HG02943 (cell line): ENCODE data around the gene RPL41.
A peak's percentile ranks its signal among the peaks of the same experiment; 100 is the strongest.
"Not testable (repeated sequence)": the region's sequence is repeated elsewhere in the genome, so short reads cannot be mapped to it uniquely, and the experiment has no call there.

Experiments
- ATAC-seq: cut with Tn5 transposase; IDR thresholded peaks from one replicate; pipeline ENCODE4 v1.9.1; 2021; ENCODE audit warnings: mild to moderate bottlenecking, low read depth, moderate library complexity; ENCODE audit not compliant: unreplicated experiment

The RPL41 gene

DNA sequence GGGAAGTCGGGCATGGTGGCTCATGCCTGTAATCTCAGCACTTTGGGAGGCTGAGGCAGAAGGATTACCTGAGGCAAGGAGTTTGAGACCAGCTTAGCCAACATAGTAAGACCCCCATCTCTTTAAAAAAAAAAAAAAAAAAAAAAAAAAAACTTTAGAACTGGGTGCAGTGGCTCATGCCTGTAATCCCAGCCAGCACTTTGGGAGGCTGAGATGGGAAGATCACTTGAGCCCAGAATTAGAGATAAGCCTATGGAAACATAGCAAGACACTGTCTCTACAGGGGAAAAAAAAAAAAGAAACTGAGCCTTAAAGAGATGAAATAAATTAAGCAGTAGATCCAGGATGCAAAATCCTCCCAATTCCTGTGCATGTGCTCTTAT lies 13.8 kb upstream of the RPL41 start:
- ATAC-seq: no peak

DNA sequence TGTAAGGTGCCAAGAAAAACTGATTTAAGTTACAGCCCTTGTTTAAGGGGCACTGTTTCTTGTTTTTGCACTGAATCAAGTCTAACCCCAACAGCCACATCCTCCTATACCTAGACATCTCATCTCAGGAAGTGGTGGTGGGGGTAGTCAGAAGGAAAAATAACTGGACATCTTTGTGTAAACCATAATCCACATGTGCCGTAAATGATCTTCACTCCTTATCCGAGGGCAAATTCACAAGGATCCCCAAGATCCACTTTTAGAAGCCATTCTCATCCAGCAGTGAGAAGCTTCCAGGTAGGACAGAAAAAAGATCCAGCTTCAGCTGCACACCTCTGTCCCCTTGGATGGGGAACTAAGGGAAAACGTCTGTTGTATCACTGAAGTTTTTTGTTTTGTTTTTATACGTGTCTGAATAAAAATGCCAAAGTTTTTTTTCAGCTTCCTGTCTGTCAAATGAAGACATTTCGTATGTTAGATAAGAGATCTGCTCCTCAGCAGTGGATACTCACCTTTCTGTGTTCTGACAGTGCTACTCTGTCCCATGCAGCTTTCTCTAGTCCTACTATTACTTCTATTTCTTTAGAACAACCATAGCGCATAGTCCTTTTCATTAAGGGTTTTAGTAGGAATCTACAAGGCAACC lies 13.2 kb upstream of the RPL41 start:
- ATAC-seq: no peak

DNA sequence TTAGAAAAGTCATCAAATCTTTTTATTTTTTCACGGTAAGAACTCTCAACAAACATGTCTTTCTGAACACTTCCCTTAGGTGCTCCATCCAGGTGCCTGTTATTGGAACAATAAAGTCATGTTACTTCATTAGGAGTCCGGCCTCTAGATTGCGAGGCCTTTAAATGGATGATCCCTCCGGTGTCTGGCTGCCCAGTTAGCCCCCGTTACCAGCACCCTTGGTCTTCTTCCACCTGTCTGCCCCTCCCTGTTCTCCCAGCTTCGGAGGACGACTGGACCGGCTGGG lies 12.7 kb upstream of the RPL41 start:
- no peak for ATAC-seq

- ATAC-seq: peak; percentile 88
These were observed 12.2 kb upstream of the RPL41 start, which contains the start of gene PA2G4 for GRCh38 chr12:56104109-56104814. Gene PA2G4, plus strand, starts transcription at chr12:56104559. Its CDS starts 179 bp downstream, at chr12:56104738.

DNA sequence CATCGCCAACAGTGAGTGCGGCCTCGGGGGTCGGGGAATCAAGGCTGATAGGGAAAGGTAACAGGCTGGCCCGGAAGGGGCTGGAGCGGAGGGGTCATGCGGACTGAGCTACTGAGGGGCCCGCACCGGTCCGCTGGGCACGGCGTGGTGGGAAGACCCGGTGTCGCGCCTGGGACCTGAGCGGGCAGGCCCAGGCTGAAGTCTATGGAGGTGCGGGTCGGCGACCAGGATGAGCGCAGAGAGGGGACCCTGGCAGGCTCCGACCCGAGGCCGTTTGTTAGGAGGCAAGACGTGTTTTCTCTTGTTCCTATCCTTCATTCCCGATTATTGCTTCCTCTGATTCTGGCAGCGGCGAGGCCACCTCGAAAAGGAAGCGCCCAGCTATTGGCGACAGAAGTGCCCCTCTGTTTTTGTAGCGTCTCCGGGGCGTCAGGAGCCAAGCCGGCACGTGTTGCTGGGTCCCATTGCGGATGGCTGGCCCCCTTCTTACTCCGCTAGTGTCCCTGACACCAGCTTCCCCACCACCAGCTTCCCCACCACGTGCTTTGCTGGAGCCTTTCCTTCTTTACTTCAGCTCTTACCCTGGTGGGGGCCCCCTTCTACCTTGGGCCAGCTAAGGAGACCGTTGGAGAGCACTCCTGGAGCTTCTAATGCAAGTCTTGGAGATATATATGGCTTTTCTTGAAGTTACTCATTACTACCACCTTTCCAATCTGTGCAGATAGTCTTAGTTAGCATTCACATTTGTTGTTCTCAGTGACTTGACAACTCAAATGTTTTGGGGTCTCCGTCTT lies 11.4 kb upstream of the RPL41 start:
- peak; percentile 10 for ATAC-seq

DNA sequence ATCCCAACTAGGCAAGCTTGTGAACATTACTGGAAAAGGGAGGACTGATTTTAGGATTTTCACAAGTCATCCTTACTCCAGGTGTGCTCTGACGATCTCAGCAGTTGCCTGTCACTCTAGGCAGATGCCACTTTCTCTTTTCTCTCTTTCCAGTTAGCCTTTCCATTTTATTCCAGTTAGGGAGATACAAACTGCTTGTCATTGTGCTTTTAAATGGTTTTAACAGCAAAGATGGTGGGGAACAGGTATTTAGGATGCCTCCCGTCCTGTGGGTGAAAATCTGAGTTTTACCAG lies 10.9 kb upstream of the RPL41 start:
- no peak for ATAC-seq

- ATAC-seq: no peak
These were observed 9.2 kb upstream of the RPL41 start for GRCh38 chr12:56107242-56107641.

- ATAC-seq: no peak
These were observed 5.9 kb upstream of the RPL41 start for GRCh38 chr12:56110571-56110970.

- no peak for ATAC-seq
These were observed 2.3 kb upstream of the RPL41 start for GRCh38 chr12:56114084-56114483.

- ATAC-seq: no peak
These were observed 1.1 kb upstream of the RPL41 start for GRCh38 chr12:56115329-56115728.

DNA sequence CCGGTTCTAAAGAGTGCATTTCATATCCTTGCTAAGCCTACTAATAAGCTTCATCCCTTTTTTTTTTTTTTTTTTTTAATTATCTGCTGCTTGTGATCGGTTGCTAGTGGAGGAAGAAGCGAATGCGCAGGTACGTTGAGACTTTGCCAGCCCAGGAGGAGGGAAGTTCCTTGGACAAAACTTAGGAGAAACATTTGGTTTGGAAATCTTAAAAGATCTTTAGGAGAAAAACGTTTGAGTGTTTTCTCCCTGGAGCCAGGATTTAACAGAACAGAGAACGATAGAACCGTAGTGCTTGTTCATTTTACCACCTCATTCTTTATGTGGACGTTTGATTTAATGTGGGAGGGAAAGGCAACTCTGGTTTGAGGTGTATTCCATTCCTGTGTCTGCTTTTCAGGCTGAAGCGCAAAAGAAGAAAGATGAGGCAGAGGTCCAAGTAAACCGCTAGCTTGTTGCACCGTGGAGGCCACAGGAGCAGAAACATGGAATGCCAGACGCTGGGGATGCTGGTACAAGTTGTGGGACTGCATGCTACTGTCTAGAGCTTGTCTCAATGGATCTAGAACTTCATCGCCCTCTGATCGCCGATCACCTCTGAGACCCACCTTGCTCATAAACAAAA lies 761 bp downstream of the RPL41 start:
- ATAC-seq: not testable (repeated sequence)

GRCh38 chr12:56117778-56118687 lies 1.6 kb downstream of the RPL41 start, which contains the start of gene ZC3H10:
Gene ZC3H10, plus strand, starts transcription at chr12:56118266. Its CDS starts 2,297 bp downstream, at chr12:56120563.
- ATAC-seq: peak; percentile 79

- ATAC-seq: peak; percentile 3
These were observed 2.4 kb downstream of the RPL41 start for GRCh38 chr12:56118688-56119357.

- no peak for ATAC-seq
These were observed 2.9 kb downstream of the RPL41 start for GRCh38 chr12:56119361-56119796.

- ATAC-seq: no peak
These were observed 3.9 kb downstream of the RPL41 start for GRCh38 chr12:56120158-56120846.

DNA sequence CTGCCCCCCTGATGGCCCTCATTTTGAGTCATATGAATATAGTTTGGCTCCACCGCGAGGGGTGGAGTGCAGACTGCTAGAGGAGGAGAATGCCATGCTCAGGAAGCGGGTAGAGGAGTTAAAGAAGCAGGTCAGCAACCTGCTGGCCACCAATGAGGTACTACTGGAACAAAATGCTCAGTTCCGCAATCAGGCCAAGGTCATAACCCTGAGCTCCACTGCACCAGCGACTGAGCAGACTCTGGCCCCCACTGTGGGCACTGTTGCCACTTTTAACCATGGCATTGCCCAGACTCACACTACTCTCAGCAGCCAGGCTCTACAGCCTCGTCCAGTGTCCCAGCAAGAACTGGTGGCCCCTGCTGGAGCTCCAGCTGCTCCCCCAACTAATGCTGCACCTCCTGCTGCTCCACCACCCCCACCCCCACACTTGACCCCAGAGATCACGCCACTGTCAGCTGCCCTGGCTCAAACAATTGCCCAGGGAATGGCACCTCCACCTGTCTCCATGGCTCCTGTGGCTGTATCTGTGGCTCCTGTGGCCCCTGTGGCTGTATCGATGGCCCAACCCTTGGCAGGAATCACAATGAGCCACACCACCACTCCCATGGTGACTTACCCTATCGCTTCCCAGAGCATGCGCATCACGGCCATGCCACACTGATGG lies 4.9 kb downstream of the RPL41 start:
- no peak for ATAC-seq

DNA sequence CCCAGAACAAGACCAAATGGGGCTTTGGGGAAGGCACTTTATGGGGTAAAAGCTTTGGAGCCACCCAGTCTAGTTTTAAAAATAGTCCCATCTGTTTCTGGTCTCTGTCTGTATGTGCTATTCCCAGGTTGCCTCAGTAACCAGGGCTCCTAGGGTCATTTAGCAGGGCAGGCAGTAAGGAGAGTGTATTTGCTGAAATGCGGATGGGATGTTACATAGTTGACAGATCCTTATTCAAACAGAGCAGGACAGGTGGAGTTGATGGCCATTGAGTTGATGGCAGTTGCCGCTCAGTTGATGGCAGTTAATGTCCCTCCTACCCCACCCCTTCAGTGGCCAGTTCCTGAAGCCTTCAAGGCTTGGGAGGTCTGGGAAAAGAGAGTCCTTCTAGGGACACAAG lies 6.2 kb downstream of the RPL41 start:
- no peak for ATAC-seq

GRCh38 chr12:56124133-56124532 lies 7.7 kb downstream of the RPL41 start:
- ATAC-seq: no peak
